Left renal cortex interstitium (tissue), 4 donors: ENCODE data around the gene CDH24. TPM values are rescaled to one million over a fixed set of nuclear protein-coding genes. Genes with fewer than 3 reads are reported as not detected.
"Not testable (repeated sequence)": the region's sequence is repeated elsewhere in the genome, so short reads cannot be mapped to it uniquely, and the experiment has no call there.

Source experiments
- DNase-seq, 4 donors: peaks; one replicate each; pipeline ENCODE4 v3.0.0-alpha.2; 2013; ENCODE audit warnings: low read depth in 4 of 4, low spot score in 2 of 4, missing footprints in 1 of 4
- polyA plus RNA-seq, 4 donors: library from polyadenylated mRNA; unstranded; fragments of 120-200 nt; gene quantifications; one replicate each; pipeline ENCODE4 v1.2.1, GENCODE V29; 2013; ENCODE audit not compliant: insufficient read length in 4 of 4

The CDH24 gene
- polyA plus RNA-seq, 4 donors, result 13.1 to 46.0 (median 27.1) TPM

DNA sequence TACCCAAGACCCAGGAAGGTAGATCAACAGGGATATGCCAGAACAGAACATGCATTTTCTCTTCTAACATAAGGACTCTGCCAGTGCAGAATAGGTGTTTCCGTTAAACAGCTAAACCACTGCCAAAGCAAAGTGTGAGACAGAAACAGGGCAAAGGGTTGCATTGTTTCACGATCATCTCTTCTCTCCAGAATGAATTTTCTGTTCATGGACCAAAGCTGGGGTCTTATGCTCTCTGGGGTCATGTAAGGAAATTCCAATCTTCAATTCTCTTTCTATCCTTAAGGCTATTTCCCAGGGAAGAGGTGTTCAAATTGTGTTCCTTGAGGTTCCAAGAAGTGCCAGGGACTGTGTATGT, 33.5 kb downstream of the CDH24 start:
- DNase-seq, result no peak

DNA sequence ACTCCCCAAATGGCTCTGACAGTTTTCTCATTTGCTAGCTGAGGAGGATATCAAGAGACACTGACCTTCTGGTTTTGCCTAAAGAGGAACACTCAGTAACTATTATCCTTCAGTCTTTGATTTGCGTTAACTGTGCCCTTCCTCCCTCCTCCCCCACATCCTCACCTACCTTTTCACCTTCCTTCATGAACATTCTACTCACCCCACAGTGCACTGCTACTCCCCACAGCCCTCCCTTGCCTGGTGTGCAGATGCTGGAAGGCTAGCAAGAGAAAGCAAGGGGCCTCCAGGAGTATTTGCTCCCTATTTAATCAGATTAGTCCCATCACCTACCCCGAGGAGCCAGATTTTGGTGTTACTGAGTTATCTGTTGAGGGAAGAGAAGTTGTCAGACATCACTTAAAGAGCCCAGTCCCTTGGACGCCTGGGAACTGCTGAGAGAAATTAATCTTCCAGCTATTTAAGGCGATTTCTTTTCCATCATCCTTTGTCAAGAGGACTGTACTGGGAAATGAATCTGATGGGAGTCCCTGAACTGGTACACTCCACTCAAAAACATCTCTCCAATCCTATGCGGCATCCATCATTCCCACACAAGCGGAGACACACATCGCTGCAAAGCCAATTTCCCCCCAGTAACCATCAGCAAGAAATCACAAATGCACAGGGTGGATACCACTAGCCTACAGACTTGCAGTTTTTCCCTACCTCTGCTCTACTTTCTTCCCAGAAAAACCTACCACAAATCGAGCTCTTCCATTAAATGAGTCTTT, 34.1 kb downstream of the CDH24 start:
- DNase-seq, result no peak

DNA sequence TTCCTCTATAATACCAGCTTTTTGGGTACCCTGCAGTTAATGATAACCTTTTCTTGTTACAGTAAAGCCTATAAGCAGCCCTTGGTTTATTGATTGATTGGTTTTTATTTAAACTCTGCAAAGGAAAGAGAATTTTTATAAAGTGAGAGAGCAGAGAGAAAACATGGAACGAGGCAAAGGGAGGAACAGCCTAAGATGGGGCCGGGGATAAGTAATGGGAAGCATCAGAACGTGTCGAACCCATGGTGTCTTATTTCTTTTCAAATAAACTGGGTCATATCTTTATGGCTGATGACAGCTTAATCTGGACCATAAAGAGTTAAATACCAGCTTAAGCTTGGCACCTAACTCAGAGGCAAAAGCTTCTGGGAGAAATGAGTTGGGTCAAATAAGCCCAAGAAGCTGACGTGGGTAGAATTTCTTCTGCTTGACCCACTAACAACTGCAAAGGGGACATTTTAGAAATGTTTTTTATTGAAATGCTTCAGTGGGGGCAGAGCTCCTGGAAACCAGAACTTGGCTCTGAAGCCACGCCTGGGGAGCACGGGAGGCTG, 35.4 kb downstream of the CDH24 start:
- no peak for DNase-seq

DNA sequence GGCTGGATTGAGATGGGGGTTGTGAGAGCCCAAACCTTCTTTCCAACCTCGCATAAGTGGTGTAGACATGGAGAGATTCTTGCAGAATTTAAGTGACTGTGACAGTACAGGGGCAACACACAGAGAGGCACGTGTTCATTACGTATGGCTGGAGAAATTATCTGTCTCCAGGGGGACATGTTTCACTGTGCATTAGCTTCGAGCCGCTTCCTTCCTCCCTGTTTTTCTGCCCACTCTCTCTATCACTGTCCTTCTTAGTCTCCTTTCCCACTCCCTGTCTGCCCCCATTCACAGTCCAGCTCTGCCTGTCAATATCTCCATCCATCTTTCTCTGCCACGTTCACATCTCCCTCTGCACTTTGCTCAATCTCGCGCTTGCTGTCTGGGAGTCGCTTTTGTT, 35.9 kb downstream of the CDH24 start:
- no peak for DNase-seq

DNA sequence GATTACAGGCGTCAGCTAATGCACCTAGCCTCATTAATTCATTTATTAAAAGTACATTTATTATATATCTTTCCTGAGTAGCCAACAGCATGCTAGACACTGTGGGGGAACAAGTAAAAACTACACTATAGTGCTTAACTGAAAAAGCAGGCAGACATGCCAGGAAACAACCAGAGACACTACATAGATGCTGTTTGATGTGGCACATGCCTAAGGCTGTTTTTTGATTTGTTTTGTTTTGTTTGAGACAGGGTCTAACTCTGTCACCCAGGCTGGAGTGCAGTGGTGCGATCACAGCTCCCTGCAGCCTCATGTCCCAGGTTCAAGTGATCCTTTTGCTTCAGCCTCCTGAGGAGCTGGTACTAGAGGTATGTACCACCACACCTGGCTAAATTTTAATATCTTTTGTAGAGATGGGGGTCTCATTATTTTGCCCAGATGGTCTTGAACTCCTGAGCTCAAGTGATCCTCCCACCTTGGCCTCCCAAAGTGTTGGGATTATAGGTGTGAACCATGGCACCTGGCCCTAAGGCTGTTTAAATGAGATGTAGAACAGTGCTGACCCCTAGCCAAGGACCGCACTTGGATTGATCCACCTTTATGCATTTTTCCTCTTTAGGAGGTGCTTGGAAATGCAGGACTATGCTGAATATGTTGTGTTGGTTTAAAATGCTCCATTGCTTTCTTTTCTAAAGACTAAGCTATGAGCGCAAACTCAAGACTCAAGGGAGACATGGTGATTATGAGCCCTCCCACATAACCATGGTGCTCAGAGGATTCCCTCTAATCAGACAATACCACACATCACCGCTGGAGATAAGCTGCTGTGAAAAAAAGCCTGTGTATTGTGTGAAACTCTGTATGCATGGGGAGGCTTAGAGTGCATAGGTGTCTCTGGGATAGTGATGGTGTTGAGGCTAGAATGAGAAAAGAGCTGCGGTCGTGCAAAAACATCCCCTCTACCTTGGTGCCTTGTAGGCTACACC, 36.9 kb downstream of the CDH24 start:
- no peak for DNase-seq

DNA sequence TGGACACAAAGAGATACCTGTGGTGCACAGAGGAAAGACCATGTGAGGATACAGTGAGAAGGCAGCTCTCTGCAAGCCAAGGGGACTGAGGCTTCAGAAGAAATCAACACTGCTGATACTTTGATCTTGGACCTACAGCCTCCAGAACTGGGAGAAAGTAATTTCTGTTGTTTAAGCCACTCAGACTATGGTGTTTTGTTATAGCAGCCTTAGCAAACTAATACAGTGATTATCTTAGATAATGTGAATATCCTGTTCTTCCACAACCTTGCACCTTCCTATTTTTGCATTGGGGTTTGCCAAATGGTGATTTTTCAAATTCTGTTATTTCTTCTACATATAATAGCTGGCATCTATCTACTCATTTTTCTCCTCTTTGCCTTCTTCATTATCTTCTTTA, 39.2 kb downstream of the CDH24 start:
- DNase-seq, result no peak

DNA sequence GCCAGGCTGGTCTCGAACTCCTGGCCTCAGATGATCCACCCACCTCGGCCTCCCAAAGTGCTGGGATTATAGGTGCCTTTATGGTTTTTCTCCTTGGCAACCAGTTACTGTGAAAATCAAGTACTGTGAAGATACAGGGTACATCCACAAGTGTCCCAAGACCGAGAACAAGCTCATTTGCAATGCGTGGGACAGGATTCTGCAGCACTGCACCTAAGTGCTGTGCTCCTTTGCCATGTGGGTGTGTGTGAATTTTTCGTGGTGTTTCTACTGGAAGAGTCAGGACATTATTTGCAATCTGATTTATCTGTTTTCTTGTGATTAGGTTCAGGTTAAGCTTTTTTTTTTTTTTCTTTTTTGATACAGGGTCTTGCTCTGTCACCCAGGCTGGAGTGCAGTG, 40.2 kb downstream of the CDH24 start:
- no peak for DNase-seq

DNA sequence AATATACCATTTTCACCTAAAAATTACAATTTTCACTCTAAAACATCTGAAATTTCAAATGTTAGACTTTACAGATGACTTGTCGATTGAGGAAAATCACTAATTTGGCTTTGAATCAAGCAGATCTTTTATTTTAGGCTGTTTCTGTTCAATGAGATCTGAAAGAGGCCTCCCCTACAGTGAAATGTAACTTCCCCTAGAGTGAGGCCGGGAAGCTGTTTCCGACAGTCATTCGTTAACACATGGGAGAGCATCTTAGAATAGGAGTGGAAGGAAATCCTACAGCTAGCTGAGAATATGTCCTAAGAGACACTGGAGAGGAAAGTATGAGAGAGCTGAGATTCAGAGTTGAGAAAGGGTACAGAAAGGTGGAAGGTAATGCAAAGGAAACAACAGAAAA, 41.7 kb downstream of the CDH24 start:
- no peak for DNase-seq

DNA sequence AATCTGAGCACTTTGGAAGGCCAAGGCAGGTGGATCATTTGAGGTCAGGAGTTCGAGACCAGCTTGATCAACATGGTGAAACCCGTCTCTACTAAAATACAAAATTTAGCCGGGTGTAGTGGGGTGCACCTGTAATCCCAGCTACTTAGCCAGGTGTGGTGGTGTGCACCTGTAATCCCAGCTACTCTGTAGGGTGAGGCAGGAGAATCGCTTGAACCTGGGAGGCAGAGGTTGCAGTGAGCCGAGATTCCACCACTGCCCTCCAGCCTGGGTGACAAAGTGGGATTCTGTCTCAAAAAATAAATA, 43.6 kb downstream of the CDH24 start:
- DNase-seq, result not testable (repeated sequence)

DNA sequence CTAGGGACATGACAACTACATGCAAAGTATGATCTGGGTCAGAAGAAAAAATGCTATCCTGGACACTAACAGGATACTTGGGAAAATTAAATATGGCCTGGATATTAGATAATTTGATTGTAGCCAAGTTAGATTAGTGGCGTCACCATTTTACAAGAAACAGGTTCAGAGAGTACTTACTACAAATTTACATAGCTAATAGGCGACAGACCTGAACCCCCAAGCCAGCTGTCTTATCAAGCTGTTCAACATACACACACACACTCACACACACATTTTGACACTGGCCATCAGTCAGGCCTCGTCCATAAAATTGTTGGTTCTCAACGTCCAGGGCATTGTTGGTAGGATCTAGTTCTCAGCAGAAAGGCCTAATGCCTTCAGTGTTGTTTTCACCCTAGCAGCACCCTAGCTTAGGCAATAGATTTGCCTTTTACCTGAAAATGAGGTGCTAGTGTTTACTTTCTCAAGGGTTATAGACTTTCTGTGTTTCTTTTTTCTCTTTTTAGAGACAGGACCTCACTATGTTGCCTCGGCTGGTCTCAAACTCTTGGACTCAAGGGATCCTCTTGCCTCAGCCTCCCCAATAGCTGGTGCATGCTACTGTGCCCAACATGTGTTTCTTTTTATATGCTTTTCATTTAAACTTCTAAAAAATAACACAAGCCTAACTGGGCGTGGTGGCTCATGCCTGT, 44.1 kb downstream of the CDH24 start:
- no peak for DNase-seq

DNA sequence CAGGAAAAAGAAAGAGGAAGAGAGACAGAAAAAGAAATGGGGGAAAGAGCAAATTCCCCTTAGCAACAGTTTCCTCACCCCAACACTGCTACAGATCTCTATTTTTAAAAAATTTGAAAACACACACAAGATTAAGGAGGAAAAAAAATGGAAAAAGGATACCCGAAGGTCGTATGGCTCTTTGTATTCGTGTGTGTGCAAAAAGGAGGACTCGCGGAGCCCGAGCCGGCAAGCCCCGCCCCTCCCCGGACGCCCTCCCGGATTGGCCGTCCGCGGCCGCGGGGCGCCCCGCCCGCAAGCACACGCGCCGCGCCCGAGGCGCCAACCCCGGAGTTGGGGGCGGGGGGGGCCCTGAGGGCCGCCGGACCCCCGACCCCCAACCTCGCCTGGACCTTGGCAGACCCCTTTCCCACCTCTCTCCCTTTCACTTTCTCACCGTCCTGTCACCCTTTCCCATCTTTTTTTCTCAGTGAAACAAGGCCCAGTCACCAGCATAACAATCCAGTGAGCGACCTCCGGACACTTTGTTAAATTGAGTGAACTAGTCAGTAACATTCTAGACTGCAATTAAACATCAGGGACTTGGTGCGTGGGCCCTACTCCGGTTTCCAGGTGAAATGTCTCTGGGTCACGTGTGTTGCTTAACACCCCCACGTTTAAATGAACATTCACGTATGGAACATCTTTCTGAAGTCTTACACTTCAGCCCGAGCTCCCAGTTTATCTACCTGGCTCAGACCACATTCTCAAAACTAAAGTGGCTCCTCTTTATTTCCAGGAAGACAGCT, 47.2 kb downstream of the CDH24 start, which contains the start of gene C14orf93:
Gene C14orf93 (minus strand): TSS at position 205 of the 788 bp plus-strand sequence. CDS start 11,120 bp downstream, outside the sequence.
- DNase-seq, result no peak

DNA sequence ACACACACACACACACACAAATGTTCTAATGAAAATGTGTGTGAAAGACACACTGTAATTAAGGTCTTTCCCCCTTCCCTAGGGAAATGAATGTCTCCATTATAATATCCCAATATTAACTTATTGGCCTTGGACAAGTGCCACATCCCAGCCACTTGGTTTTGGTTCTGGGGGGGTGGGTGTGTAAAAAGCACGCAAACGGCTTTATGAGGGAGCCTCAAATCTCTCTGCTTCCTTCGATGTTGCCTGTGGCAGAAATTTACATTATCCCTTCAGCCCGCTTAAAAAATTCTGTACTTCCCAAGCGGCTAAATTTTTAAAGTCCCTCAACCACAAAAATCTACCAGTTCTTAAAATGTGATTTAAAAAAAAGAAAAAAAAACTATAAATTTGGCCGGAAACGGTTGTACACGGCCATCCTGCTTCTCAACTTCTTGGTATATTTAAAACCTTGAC, 47.8 kb downstream of the CDH24 start:
- no peak for DNase-seq

DNA sequence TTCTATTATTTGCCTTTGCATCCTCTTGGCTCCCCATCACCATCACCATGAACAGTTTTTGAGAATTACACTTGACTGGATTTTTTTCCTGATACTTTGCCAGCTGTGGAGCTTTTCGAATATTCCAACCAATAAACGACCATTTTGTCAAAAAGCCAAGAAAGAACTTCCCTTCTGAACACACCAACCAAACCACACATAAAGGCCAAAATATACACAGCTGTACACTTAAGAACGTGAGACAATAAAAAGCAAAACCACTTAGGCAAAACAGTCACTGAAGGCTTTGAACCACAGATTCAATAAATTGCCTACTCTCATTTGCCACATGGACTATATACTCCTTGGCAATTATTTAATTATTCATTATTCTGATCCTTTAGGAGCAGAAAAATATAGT, 48.5 kb downstream of the CDH24 start:
- no peak for DNase-seq

DNA sequence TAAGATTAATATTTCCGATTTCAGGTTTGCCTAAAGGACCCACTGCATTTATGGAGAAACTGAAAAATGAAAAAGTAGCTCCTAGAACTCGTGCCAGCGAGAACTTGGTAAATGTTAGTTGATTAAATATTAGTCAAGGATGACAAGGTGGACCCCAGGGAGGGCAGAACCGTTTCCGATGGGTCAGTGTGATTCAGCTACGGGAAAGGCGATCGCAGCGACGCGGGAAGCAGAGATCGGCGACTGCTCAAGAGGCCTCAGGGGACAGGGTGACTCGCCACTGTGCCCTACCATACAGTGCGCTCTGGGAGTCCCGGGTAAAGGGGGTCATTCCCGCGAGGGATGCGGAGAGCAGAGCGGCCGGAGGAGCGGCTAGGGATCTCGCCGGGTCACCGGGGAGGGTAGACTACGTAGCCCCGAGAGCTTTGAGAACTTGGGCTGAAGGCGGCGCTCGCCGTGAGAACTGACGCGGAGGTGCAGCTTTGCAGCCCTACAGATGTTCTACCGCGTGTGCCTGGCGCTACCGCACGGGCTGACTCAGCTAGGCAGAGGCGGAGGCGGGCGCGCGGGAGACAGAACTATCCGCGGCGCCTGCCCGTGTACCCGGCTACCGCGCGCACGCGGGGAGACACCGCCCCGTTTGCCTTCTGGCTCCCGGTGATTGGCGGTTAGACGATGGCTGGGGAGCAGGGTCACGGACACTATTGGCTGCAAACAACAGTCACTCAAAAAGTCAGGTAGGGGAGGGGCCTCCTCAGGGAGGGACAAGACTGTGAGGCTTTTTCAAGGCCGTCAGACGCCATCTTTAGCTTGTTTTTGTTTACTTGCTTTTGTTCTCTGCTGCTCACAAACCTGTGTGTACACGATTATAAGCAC, 50.5 kb downstream of the CDH24 start:
- peak; percentile 91 to 98 (median 95) for DNase-seq

DNA sequence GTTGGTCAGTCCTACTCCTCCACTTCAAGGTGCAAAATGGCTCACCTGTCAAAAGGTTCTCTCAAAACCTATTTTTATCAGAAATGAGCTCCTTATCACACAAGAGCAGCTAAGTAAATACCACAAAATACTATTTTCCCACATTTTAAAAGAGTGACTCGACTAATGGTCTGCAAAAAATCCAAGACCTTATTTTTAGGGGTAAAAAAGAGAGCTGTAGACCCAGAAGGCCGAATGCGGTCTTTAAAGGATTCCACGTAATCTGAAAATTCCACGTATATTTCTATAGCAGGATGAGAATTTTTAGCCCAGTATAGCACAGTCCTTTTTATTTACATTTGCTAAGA, 51.2 kb downstream of the CDH24 start:
- DNase-seq, result no peak

DNA sequence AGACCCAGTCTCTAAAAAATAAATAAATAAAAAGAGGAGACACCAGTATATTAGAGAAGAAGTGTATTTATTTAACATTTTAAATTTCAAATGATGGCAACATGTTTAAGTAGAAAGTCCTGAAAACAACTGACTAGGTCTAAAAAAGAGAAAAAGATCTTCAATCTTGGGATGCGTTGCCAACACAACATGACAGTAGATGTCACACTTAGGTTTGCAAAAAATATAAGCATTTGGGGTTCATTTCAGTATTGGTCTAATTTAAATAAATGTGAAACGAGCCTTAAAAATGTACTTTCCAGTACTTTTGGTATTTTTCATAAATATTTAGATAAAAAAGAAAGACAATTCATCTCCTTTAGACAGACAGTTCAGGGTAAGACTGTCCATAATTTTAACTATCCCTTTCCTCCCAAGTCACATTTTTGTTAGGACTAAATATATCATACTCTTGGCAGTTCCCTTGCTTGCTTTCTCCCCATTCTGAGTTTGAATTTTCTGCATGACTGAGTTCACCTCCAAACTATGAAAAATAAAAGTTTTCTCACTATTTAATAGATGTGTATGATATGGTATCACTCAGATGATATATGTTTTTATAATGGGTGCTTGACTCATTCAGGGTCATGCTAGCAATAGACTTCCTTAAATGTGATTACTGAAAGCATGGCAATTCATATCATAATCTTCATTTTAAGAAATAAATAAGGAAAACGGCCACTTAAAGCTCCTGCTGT, 51.7 kb downstream of the CDH24 start:
- no peak for DNase-seq

DNA sequence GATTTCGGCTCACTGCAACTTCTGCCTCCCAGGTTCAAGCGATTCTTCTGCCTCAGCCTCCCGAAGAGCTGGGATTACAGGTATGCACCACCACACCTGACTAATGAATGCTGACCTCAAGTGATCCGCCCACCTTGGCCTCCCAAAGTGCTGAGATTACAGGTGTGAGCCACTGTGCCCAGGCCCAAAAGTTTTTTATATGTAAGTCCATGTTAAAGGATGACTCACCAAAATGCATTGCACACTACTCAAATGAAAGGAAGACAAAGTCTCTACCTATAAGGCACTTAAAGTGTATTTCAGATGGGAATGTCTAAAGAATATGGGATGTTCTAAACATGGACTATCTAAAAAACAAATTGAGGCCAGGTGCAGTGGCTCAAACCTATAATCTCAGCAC, 53.0 kb downstream of the CDH24 start:
- not testable (repeated sequence) for DNase-seq

DNA sequence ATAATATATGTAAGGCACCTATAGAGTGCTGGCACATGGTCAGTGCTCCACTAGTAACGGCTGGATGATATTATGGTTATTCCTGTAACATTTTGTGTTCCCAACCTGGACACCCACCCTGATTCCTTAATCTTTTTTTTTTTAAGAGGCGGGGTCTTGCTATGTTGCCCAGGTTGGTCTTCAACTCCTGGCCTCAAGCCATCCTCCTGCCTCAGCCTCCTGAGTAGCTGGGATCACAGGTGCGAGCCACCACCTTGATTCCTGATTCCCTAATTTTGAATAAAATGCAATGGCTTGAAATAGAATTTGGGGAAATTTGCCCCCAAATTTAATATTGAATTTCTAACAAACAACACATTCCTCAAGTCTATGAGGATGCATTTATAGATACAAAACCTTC, 54.7 kb downstream of the CDH24 start:
- no peak for DNase-seq
